ENCODE results near the gene GUCA1A. TPM values are rescaled to one million over a fixed set of nuclear protein-coding genes. Genes with fewer than 3 reads are reported as not detected.

The GUCA1A gene
- 1.5 and 1.9 TPM in 2 replicates for polyA plus RNA-seq (2011; rRNA removed)
- 0.26 and 0.87 TPM in 2 replicates for polyA minus RNA-seq (2011; rRNA and poly(A)+ RNA removed)

- POLR2A ChIA-PET = no interaction called here
These were observed at the start of gene GUCA1A for GRCh38 chr6:42173101-42173500. Gene GUCA1A, plus strand, starts transcription at chr6:42173364. Its CDS starts 250 bp downstream, at chr6:42173614.

GRCh38 chr6:42123379-42124103 lies 49.6 kb upstream of the GUCA1A start:
- DNase-seq (ENCODE audit: low read depth, low spot score) = no peak
- Histone ChIP-seq H3K9me3 (ENCODE audit: control insufficient read depth, insufficient read depth, low read length) (no peaks in the 10 kb centered on the region; the same call in 1 of the 2 replicates), H3K27ac (ENCODE audit: low read depth, low read length) (no peak overlapping the region), H3K4me3 (ENCODE audit: low read depth, low read length) (no peak overlapping the region), H3K27me3 (ENCODE audit: control insufficient read depth, insufficient read depth, low read length) (no peaks in the 10 kb centered on the region)
- CTCF ChIA-PET = interaction anchor here (1.4 to 1.9 kb wide), 3 partner anchors 19 to 27 kb away, joined by 4 read pairs; no protein-coding TSS in a partner anchor
- POLR2A ChIA-PET = no interaction called here
- no peak for TF ChIP-seq CTCF (IDR thresholded peaks at IDR 0.05; ENCODE audit: low read depth, low read length)

More at GRCh38 chr6:42173101-42173500, at the start of gene GUCA1A:
- no peak for TF ChIP-seq CTCF (IDR thresholded peaks at IDR 0.05; ENCODE audit: low read depth, low read length)
- Histone ChIP-seq H3K27ac (ENCODE audit: low read depth, low read length) (no peak within 1 kb of the TSS), H3K4me3 (ENCODE audit: low read depth, low read length) (no peak within 1 kb of the TSS), H3K9me3 (ENCODE audit: control insufficient read depth, insufficient read depth, low read length) (no peaks in the 10 kb centered on the region; the same call in 1 of the 2 replicates), H3K27me3 (ENCODE audit: control insufficient read depth, insufficient read depth, low read length) (peaks cover 6% of the 10 kb centered on the region)
- no peak for DNase-seq (ENCODE audit: low read depth, low spot score)
- CTCF ChIA-PET = interaction anchor here (1.5 kb wide), 1 partner anchor 41 kb away, joined by 8 read pairs; no protein-coding TSS in a partner anchor

GRCh38 chr6:42124223-42124836 lies 48.8 kb upstream of the GUCA1A start:
- ChIA-PET CTCF (interaction anchor here (1.4 to 1.9 kb wide), 3 partner anchors 20 to 28 kb away, joined by 4 read pairs; no protein-coding TSS in a partner anchor), POLR2A (interaction anchor here (1.3 kb wide), 1 partner anchor 12 kb away, joined by 3 read pairs; no protein-coding TSS in a partner anchor)
- no peak for TF ChIP-seq CTCF (IDR thresholded peaks at IDR 0.05; ENCODE audit: low read depth, low read length)
- DNase-seq (ENCODE audit: low read depth, low spot score) = no peak
- H3K4me3 ChIP-seq (ENCODE audit: low read depth, low read length) = no peak overlapping the region
- H3K27me3 ChIP-seq (ENCODE audit: control insufficient read depth, insufficient read depth, low read length) = no peaks in the 10 kb centered on the region
- H3K27ac ChIP-seq (ENCODE audit: low read depth, low read length) = no peak overlapping the region
- H3K9me3 ChIP-seq (ENCODE audit: control insufficient read depth, insufficient read depth, low read length) = no peaks in the 10 kb centered on the region; the same call in 1 of the 2 replicates

- DNase-seq (ENCODE audit: low read depth, low spot score) = no peak
- ChIA-PET CTCF (interaction anchor here (1.4 to 1.9 kb wide), 2 partner anchors 21 to 29 kb away, joined by 4 read pairs; no protein-coding TSS in a partner anchor), POLR2A (interaction anchor here (1.3 kb wide), 1 partner anchor 13 kb away, joined by 3 read pairs; no protein-coding TSS in a partner anchor)
- Histone ChIP-seq H3K27ac (ENCODE audit: low read depth, low read length) (no peak overlapping the region), H3K4me3 (ENCODE audit: low read depth, low read length) (no peak overlapping the region), H3K9me3 (ENCODE audit: control insufficient read depth, insufficient read depth, low read length) (no peaks in the 10 kb centered on the region; the same call in 1 of the 2 replicates), H3K27me3 (ENCODE audit: control insufficient read depth, insufficient read depth, low read length) (no peaks in the 10 kb centered on the region)
- TF ChIP-seq CTCF (IDR thresholded peaks at IDR 0.05; ENCODE audit: low read depth, low read length) = no peak
These were observed 47.9 kb upstream of the GUCA1A start for GRCh38 chr6:42125231-42125630.

Measured in AG04450 (cell line).